Measurements from ENCODE around the gene SF3A2.

The SF3A2 gene

GRCh38 chr19:2242816-2243215 is 6.2 kb downstream of the SF3A2 start:
- no peak for DNase-seq

- no peak for DNase-seq
Measured at GRCh38 chr19:2243274-2244124, 6.9 kb downstream of the SF3A2 start.

DNA sequence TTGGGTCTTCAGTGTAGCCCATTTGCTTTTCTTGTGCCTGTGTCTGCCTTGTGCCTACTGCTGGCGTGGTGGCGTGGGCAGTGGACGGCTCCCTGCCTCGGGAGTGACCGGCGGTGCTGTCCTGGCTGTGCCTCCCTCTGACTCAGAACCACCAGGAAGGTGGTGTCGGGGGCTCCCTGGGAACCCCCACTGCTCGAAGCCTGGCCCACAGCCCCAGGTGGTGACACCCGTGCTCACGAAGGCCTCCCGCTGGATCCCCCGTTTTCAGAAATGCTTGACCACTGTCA is 7.4 kb downstream of the SF3A2 start:
- no peak for DNase-seq

DNA sequence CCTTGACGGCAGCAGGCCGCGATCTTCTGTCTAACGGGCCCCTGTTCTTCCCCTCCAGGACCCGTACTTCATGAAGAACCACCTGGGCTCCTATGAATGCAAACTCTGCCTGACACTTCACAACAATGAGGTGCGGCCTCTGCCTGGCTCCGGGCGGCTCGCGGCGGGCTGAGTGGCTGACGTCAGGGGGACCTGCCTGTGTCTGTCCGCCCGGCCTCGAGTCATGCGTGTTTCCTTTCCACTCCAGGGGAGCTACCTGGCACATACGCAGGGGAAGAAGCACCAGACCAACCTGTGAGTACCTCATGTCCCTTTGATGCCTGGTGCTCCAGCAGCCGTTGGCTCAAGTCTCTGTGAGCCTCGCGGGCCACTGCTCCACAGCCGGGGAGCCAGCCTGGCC is 7.9 kb downstream of the SF3A2 start:
- DNase-seq: no peak

DNA sequence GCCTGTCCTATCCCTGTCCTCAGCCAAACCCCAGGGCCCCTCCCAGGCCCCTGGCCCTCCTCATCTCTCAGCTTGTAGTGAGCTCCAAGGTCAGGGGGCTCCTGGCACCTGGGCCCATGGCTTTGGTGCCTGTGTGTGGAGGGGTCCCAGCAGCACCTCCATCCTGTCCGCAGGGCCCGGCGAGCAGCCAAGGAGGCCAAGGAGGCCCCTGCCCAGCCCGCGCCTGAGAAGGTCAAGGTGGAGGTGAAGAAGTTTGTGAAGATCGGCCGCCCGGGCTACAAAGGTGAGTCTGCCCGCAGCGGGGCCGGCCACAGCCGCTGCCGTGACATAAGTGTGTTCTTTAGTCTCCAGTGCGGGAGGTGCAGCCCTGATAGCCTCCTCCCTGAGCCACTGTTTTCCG is 8.6 kb downstream of the SF3A2 start:
- no peak for DNase-seq

DNA sequence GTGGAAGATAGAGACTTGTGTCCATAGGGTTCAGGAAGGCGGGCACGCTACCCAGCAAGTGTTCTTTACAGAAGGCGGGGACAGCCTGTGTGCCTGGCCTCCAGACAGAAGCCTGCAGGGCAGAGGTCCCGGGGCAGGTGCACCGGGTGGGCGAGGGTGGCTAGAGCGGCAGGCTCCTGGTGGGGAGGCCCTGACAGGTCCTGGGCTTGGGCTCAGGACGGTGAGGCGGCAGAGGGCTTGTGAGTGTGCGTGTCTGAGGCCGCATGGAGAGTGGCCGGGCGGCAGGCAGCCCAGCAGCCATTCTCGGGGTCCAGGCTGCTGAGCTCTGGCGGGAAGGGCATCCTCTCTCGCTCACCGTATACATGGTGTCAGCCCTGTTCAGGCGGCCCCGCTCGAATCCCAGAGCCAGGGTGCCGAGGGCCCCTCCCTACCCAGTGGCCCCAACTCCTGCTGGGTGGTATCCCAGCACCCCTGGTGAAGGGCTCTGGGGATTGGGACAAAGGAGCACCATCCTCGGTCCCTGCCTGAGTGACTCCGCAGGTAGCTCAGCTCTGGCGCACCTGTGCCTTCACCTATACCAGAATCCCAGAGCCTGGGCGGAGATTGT is 9.5 kb downstream of the SF3A2 start:
- no peak for DNase-seq

GRCh38 chr19:2246801-2247361 is 10.3 kb downstream of the SF3A2 start:
- no peak for DNase-seq

DNA sequence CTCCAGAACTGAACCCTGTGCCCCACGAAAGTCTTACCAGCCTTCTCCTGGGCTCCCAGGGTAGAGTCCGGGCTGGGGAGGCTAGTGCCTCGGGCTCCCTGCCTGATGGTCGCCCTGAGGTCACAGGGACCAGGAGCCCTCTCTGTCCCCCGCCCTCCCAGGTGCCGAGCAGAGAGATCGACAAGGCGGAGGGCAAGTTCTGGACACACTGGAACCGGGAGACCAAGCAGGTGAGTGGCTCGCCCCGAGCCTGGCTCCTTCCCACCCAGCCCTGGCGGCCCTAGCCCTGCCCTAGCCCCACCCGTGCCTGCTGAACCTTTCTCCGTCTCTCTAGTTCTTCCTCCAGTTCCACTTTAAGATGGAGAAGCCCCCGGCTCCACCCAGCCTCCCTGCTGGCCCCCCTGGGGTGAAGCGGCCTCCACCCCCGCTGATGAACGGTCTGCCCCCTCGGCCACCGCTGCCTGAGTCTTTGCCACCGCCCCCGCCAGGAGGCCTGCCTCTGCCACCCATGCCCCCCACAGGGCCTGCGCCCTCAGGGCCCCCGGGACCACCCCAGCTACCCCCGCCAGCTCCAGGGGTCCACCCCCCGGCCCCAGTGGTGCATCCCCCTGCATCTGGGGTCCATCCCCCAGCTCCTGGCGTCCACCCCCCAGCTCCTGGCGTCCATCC is 10.9 kb downstream of the SF3A2 start:
- no peak for DNase-seq

DNA sequence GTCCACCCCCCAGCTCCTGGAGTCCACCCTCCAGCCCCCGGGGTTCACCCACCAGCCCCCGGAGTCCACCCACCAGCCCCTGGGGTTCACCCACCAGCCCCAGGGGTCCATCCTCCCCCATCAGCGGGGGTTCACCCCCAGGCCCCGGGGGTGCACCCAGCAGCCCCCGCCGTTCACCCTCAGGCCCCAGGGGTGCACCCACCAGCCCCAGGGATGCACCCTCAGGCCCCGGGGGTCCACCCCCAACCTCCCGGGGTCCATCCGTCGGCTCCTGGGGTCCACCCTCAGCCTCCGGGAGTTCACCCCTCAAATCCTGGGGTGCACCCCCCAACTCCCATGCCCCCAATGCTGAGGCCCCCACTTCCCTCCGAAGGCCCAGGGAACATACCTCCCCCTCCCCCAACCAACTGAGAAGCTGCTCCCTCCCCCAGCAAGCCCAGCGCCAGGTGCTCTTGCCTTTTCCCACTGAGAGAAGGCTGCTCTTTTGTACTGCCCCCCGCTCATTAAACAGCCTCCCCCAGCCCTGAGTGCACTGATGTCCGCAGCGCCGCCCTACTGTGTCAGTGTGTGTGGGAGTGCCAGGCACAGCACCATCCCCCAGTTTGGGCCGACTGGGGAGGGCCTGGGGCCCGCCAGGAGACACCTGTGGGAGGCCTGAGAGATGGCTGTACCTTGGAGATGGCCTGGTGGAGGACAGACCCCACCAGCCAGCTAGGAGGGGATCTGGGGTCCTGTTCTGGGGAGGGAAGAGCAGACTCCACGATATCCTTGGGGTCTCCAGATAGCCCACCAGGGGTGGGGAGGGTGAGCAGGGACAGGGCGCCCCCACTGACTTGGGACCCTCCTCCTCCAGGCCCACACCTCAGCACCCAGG is 11.7 kb downstream of the SF3A2 start:
- DNase-seq: no peak

DNA sequence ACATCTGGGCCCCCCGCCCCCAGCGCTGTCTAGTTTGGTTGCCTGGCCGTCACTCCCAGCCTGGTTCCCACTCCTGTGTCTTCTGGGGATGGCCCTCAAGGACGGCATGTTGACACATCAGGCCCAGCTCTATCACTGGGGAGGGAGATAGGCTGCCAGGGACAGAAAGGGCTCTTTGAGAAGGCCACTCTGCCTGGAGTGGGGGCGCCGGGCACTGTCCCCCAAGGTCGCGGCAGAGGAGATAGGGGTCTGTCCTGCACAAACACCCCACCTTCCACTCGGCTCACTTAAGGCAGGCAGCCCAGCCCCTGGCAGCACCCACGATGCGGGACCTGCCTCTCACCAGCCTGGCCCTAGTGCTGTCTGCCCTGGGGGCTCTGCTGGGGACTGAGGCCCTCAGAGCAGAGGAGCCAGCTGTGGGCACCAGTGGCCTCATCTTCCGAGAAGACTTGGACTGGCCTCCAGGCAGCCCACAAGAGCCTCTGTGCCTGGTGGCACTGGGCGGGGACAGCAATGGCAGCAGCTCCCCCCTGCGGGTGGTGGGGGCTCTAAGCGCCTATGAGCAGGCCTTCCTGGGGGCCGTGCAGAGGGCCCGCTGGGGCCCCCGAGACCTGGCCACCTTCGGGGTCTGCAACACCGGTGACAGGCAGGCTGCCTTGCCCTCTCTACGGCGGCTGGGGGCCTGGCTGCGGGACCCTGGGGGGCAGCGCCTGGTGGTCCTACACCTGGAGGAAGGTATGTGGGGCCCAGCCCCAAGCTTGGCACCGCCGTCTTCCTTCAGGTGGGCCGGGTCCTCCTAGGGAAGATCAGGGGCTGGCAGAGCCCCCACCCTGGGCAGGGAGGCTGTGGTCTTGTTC is 12.6 kb downstream of the SF3A2 start, which contains the start of gene AMH:
AMH (plus strand) TSS at position 314 of the 857 bp plus-strand sequence; CDS start at position 324, 10 bp downstream.
- no peak for DNase-seq

DNA sequence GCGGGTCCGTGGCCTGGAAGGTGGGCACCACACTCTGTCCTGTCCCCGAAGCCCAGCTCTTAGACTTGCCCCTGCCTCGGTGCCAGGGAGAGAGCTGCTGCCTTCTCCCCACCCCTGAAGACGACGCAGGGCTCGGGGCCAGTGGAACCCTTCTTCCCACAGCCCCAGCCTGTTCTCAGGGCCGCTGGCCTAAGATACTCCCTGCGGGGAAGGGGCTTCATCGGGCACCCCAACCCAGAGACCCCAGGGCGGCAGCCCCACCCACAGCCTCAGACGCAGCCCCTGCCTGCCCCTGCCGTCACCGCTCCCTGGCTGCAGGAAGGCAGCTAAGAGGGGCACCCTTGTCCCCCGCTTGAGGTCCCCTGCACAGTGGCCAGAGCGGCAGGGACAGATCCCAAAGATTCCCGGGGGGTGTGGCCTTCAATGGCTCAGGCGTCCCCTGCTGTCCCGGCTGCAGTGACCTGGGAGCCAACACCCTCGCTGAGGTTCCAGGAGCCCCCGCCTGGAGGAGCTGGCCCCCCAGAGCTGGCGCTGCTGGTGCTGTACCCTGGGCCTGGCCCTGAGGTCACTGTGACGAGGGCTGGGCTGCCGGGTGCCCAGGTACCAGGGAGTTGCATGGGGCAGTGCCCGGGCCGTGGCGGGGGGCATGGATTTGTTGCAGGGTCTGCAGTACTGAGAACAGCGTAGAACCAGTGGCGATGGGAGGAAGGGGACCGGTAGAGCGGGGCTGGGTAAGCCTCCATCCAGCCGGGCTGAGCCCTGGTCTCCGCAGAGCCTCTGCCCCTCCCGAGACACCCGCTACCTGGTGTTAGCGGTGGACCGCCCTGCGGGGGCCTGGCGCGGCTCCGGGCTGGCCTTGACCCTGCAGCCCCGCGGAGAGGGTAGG is 13.5 kb downstream of the SF3A2 start:
- no peak for DNase-seq

DNA sequence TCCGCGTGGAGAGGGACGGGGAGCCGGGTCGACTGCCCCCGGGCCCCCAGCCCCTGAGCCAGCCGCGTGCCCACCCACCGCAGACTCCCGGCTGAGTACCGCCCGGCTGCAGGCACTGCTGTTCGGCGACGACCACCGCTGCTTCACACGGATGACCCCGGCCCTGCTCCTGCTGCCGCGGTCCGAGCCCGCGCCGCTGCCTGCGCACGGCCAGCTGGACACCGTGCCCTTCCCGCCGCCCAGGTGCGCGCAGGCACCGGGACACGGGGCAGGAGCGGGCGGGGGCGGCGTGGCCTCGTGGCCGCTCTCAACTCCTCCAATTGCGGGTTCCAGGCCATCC is 14.1 kb downstream of the SF3A2 start:
- no peak for DNase-seq

- no peak for DNase-seq
Measured at GRCh38 chr19:2251106-2252054, 14.8 kb downstream of the SF3A2 start.

DNA sequence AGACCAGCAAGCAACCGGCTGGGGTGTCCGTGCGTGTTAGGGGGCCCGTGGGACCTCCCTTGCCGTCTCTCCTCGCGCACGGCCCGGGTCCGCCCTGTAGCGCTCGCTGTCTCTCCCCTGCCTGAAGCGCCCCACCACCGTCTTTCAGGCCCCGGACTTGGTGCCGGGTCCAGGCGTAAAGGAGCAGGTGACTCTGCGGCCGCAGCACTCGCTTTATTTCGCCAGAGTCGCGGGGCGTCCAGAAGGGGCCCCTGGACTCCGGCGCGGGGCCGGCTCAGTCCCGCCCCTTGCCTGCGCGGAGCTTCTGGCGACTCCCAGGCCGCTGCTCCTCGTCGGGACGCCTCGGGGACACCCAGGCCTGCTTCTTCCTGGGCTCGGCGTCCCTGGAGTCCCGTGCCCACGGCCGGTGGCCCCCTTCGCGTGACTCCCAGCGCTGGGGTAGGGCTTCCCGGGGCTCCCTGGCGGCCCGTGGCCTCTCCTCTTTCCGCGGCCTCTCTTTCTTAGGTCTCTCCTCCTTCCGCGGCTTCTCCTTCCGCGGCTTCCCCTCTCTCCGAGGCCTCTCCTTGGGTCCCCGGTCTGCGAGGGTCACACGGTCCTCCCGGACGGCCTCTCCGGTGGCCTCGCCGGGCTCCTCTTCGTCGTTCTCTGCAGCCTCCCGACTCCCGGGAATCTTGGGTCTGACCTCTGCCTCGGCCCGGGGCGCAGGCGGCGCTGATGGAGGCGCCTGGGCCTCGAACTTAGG is 15.6 kb downstream of the SF3A2 start:
- no peak for DNase-seq

- DNase-seq: no peak
Measured at GRCh38 chr19:2252797-2253105, 16.1 kb downstream of the SF3A2 start.

- DNase-seq: no peak
Measured at GRCh38 chr19:2253106-2254063, 16.8 kb downstream of the SF3A2 start.

GRCh38 chr19:2254064-2254872 is 17.6 kb downstream of the SF3A2 start:
- no peak for DNase-seq
